Measurements from ENCODE around the gene MPV17. TPM values are rescaled to one million over a fixed set of nuclear protein-coding genes. Genes with fewer than 3 reads are reported as not detected.
"Not testable (repeated sequence)": the region's sequence is repeated elsewhere in the genome, so short reads cannot be mapped to it uniquely, and the experiment has no call there.

MPV17 gene, protein sequence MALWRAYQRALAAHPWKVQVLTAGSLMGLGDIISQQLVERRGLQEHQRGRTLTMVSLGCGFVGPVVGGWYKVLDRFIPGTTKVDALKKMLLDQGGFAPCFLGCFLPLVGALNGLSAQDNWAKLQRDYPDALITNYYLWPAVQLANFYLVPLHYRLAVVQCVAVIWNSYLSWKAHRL
- polyA plus RNA-seq = 96.1 TPM

DNA sequence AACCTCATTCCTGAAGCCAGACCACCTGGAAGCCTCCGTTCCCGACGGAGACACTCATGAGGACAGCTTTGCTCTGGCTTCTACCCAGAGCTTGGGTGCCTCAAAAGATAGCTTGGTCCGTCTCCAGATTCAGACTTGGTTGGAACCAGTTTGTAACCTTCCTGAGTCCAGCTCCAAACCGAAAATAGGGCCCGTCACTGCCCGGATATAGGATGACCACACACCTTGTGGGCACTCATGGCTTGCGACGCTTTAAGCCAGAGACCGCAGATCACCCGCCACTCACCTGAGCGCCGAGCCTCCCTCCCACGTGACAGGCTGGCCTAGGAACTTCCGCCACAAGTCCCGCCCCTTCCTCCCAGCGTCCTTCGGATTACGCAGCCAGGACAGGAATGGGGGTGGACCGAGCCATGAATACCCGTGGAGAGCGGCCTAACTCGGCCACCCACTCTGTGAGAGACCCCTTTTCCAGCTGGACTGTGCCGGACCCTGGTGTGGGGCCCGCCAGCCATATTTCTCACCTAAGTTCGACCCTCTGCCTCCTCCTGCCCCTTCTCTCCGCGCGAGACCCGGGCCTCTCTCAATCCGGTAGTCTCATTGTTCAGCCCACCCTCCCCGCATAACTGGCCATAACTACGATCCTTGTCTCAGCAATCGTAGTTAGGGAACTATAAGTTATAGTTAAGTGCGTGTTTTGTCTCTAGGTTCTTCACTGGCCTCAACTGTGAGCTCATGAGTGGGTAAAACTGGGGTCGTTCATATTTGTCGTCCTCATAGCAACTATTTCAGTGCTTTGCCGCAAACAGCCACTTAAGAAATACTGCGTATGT is at the start of gene MPV17:
MPV17 (minus strand) TSS at position 332 of the 830 bp plus-strand sequence. CDS start 580 bp downstream, outside the sequence.
- no peaks in the 10 kb centered on the region for H3K27me3 Mint-ChIP-seq
- H3K36me3 Mint-ChIP-seq = peaks cover 4% of the 10 kb centered on the region
- peak within 1 kb of the TSS; percentile 87 to 99 (median 98) for H3K4me3 Mint-ChIP-seq
- peaks cover 12 to 15% (median 15%) of the 10 kb centered on the region in 3 donors for H3K4me1 Mint-ChIP-seq
- H3K27ac Mint-ChIP-seq = peak within 1 kb of the TSS; percentile 92 to 99 (median 94)
- no peaks in the 10 kb centered on the region for H3K9me3 Mint-ChIP-seq

DNA sequence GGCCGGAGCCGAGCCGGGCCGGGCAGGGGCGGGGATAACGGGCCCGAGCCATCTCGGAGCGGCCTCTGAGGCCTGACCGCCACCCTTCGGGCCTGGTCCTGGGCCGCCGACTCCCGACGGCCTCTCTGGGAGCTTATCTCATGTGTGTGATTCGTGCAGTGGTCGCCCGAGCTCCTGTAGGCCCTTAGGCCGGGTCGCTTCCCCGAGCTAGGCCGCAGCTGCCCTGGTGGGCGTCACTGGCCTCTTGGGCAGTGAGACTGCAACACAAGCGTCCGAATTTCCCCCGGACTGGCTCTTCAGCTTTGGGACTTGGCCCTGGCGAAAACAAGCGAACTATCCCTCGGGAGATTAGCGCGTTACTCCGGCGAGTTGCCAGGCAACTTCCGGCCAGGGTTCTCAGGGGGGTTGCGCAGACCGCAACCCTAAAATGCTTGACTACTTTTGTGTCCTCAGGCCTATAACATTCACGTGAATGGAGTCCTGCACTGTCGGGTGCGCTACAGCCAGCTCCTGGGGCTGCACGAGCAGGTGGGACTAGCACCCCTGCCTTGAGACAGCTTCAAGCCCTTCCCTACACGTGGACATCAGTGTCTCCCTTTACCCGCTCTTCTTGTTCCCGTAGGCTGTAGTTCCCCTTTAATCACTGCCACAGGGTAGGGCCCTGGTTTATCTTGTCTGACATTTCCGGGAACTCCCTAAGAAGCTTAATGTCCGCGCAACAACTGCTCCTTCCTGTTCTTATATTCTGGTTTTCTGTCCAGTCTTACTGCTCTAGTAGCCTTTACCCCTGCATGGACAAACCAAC is 48.1 kb upstream of the MPV17 start:
- Mint-ChIP-seq H3K36me3 (peaks cover 4% of the 10 kb centered on the region), H3K4me1 (peaks cover 17 to 26% (median 25%) of the 10 kb centered on the region in 3 donors), H3K4me3 (peak overlapping the region; percentile 84 to 100 (median 96)), H3K9me3 (no peaks in the 10 kb centered on the region), H3K27ac (peak overlapping the region; percentile 71 to 99 (median 95)), H3K27me3 (no peaks in the 10 kb centered on the region)

DNA sequence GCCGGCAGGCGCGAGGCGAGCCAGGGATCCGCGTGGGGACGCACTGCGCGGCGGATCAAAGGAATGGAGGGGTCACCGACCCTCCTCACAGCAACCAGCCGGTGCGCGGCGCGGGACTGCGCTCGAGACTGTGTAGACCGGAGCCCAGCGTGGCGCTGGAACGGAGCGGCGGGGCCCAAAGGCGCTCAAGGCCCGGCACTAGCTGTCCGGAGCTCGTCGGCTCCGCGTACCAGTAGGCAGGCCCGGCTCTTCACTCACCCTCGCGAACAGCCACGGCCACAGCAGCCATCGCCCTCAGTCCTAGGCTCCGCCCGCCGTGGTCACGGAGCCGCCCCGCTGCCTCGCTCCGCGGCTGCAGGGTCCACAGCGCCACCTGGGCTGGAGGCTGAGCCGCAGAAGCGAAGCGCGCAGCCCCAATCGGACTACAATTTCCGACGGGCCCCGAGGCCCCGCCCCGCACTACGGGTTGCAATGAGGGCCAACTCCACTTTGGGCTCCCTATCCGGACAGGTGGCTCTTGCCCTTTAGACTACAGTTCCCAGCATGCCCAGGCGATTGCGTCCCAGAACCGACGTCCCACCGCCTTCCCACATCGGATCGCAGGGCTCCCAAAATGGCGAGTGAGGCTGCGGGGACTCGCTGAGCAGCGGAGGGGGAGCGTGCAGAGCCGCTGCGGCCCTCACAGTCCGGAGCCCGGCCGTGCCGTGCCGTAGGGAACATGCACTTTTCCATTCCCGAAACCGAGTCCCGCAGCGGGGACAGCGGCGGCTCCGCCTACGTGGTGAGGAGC is 47.3 kb upstream of the MPV17 start, which contains the start of the genes EIF2B4 and SNX17:
EIF2B4 (minus strand) TSS at position 313 of the 790 bp plus-strand sequence; CDS start at position 289, 24 bp downstream.
SNX17 (plus strand) TSS at position 591 of the 790 bp plus-strand sequence; CDS start at position 719, 128 bp downstream.
- H3K9me3 Mint-ChIP-seq = no peaks in the 10 kb centered on the region
- H3K36me3 Mint-ChIP-seq = peaks cover 4% of the 10 kb centered on the region
- H3K27ac Mint-ChIP-seq = peak within 1 kb of the TSS; percentile 71 to 99 (median 95)
- peaks cover 17 to 26% (median 25%) of the 10 kb centered on the region in 3 donors for H3K4me1 Mint-ChIP-seq
- peak within 1 kb of the TSS; percentile 84 to 100 (median 96) for H3K4me3 Mint-ChIP-seq
- no peaks in the 10 kb centered on the region for H3K27me3 Mint-ChIP-seq

DNA sequence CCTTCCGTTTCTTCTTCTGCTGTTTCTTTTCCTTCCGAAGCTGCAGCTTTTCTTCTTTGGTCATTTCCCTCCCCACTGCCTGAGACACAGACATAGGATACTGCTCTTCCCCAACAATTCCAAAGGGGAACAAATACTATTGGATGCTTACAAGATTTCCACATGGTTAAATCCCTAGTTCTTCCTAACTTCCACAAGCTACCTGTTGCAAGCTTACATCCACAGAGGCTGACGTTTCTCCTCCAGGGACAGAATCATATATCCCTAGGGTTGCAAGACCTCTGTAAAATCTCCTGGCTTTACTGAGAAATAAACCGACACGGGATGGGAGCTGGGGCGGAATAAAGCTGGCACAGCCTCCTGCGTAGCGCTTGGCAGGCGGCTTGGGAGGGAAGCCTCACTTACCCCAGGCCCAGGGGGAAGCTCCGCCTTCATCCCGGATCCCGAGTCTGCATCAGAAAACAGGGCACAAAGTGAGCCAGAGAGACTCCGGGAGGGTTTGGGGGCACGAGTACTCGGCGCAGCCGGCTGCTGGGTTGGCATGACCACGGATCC is 46.7 kb upstream of the MPV17 start:
- Mint-ChIP-seq H3K4me1 (peaks cover 17 to 26% (median 25%) of the 10 kb centered on the region in 3 donors), H3K9me3 (no peaks in the 10 kb centered on the region), H3K27ac (peak overlapping the region; percentile 71 to 95 (median 91)), H3K36me3 (peaks cover 4% of the 10 kb centered on the region), H3K27me3 (no peaks in the 10 kb centered on the region), H3K4me3 (peak overlapping the region; percentile 84 to 100 (median 95))

DNA sequence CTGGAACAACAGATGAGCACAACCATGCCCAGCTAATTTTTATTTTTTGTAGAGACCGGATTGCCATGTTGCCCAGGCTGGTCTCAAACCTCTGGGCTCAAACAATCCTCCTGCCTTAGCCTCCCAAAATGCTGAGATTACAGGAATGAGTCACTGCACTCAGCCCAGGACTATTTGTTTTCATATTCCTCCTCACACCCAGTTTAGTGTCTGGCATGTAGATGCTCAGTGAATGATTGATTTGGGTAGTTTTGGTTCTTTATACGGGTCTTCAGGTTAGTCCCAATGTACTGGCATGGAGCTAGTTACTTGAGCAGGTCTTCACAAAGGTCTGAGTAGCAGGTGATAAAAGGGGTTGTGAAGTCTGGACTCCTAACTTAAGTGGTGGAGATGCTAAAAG is 41.0 kb upstream of the MPV17 start:
- peaks cover 0 to 7% (median 3%) of the 10 kb centered on the region in 3 donors for H3K4me1 Mint-ChIP-seq
- H3K4me3 Mint-ChIP-seq = peak overlapping the region in 1 of 4 donors; percentile 43
- peak overlapping the region in 2 of 3 donors; percentile 63 to 65 for H3K27ac Mint-ChIP-seq

DNA sequence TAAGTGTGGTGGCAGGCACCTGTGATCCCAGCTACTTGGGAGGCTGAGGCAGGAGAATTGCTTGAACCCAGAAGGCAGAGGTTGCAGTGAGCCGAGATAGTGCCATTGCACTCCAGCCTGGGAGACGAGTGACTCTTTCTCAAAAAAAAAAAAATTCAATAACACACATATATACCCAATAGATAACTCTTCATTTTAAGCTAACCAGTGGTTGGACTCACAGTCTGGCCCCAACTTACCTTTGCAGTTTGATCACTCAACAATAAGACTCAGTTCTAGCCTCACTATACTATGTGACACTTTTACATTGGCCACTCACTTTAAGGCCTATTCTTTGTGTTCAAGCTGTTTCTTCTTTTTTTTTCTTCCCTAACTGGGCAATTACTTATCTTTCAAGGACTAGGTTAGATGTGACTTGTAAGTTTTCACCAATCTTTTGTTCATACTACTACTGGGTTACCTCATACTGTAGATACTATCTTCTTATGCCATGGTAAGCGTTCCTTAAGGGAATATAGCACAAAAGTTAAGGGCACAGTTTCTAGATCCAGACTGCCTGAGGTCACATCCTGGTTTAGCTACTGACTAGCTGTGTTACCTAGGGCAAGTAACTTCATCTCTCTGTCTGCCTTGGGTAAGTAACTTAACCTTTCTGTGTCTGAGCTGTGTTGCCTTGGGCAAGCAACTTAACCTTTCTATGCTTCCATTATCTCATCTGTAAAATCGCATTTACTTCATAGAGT is 40.0 kb upstream of the MPV17 start:
- H3K4me3 Mint-ChIP-seq = peak overlapping the region in 1 of 4 donors; percentile 19
- no peaks in the 10 kb centered on the region for H3K9me3 Mint-ChIP-seq
- peaks cover 3% of the 10 kb centered on the region for H3K36me3 Mint-ChIP-seq
- no peak overlapping the region for H3K27ac Mint-ChIP-seq
- H3K27me3 Mint-ChIP-seq = no peaks in the 10 kb centered on the region
- peaks cover 4 to 8% (median 7%) of the 10 kb centered on the region in 3 donors for H3K4me1 Mint-ChIP-seq

More for the DNA sequence above, 41.0 kb upstream of the MPV17 start:
- Mint-ChIP-seq H3K36me3 (peaks cover 3% of the 10 kb centered on the region), H3K27me3 (no peaks in the 10 kb centered on the region), H3K9me3 (no peaks in the 10 kb centered on the region)

DNA sequence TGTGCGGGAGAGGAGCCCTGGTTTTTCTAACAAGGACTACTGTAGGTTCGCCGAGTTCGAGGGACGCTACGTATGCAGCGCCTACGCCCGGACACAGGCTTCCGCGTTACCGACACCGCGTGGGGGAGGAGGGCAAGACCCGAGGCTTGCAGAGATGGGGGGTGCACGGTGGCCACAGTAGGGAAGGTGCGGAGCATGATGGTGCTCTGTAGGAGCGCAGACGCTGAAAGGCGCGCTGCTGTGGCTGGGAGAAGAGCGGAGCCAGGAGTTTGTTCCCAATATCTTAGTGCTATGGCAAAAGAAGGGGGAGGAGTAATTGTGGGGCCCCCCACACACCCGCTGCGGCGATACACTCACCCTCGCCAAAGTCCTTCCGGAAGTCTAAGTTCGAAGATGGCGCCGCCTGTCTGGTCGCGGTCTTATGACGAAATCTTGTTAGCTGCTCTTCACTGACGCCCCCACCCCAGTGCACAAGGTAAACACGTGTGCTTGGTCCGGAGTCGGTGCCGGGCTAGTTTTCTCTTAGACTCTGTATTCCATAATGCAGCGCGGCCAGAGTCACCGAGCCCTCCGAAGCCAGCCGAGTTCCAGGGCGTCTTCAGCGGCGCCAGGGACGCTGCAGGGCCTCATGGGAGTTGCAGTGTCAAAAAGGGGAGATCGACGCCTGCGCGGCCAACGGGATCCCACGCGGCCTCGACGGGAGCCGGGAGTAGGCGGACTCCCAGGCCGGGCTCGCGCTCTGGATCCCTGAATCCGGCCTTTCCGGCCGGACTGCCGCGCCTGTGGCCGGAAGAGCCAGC is 33.7 kb upstream of the MPV17 start, which contains the start of gene GTF3C2:
GTF3C2 (minus strand) TSS at position 383 of the 800 bp plus-strand sequence. CDS start 13,210 bp downstream, outside the sequence.
- Mint-ChIP-seq H3K9me3 (no peaks in the 10 kb centered on the region), H3K4me3 (peak within 1 kb of the TSS; percentile 95 to 99 (median 98)), H3K4me1 (peaks cover 34 to 44% (median 41%) of the 10 kb centered on the region in 3 donors), H3K36me3 (no peaks in the 10 kb centered on the region), H3K27me3 (no peaks in the 10 kb centered on the region), H3K27ac (peak within 1 kb of the TSS; percentile 95 to 99 (median 98))

DNA sequence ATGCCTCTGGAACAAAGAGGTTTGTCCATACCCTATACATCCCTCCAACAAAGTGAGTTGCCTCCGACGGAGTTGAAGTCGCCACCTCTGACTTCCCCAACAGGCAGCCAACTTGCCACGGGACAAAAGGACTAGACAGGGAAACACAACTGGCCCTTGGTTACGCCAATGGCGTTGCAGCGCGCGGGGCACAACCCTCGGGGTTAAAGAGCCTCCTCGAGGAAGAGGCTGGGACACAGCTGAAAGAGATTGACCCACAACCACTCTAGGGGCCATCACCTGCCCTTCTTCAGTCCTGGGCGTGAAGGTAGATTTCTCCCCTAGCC is 33.1 kb upstream of the MPV17 start:
- H3K4me1 Mint-ChIP-seq = peaks cover 37 to 46% (median 44%) of the 10 kb centered on the region in 3 donors
- H3K27ac Mint-ChIP-seq = peak overlapping the region; percentile 95 to 99 (median 98)

DNA sequence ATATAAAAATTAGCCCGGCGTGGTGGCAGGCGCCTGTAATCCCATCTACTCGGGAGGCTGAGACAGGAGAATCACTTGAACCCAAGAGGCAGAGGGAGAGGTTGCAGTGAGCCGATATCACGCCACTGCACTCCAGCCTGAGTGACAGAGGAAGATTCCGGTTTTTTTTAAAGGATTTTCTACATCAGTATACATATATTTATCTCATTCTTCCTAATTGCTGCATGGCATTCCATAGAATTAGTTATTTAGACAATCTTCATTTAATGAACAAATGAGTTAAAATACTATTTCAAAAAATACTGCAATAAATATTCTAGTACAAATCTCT is 31.7 kb upstream of the MPV17 start:
- peaks cover 44 to 51% (median 50%) of the 10 kb centered on the region in 3 donors for H3K4me1 Mint-ChIP-seq
- peak overlapping the region in 3 of 4 donors; percentile 10 to 98 (median 60) for H3K4me3 Mint-ChIP-seq
- peak overlapping the region in 1 of 3 donors; percentile 65 for H3K27ac Mint-ChIP-seq
- H3K36me3 Mint-ChIP-seq = peaks cover 3% of the 10 kb centered on the region
- no peaks in the 10 kb centered on the region for H3K27me3 Mint-ChIP-seq
- no peaks in the 10 kb centered on the region for H3K9me3 Mint-ChIP-seq

More for the DNA sequence above, 33.1 kb upstream of the MPV17 start:
- Mint-ChIP-seq H3K4me3 (peak overlapping the region; percentile 95 to 99 (median 98)), H3K36me3 (no peaks in the 10 kb centered on the region), H3K9me3 (no peaks in the 10 kb centered on the region), H3K27me3 (no peaks in the 10 kb centered on the region)

DNA sequence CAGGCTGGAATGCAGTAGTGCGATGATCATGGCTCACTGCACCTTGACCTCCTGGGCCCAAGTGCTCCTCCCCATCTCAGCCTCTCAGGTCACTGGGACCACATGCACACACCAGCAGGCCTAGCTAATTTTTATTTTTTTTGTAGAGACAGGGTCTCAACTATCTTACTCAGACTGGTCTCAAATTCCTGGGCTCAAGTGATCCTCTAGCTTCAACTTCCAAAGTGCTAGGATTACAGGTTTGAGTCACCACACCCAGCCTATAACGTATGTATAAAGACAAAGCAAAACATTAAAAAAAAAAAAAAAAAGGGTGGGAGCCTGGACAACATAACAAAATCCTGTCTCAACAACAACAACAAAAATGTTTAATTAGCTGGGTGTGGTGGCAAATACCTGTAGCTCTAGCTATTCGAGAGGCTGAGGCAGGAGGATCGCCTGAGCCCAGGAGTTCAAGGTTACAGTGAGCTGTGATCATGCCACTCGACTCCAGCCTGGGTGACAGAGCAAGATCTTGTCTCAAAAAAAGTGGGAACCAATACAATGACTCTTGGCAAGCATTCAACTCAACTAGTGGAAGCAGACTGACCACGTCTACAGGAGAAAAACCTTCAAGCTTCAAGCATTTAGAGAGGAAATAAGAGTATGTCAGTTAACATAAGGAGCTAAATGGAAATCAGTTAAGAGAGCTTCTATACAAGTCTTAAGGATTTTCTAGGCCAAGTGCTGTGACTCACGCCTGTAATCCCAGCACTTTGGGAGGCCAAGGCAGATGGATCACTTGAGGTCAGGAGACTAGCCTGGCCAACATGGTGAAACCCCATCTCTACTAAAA is 31.1 kb upstream of the MPV17 start:
- Mint-ChIP-seq H3K9me3 (no peaks in the 10 kb centered on the region), H3K27me3 (no peaks in the 10 kb centered on the region), H3K27ac (peak overlapping the region in 1 of 3 donors; percentile 65), H3K4me3 (peak overlapping the region in 2 of 4 donors; percentile 10 to 60), H3K4me1 (peaks cover 46 to 51% (median 50%) of the 10 kb centered on the region in 3 donors), H3K36me3 (peaks cover 3% of the 10 kb centered on the region)

DNA sequence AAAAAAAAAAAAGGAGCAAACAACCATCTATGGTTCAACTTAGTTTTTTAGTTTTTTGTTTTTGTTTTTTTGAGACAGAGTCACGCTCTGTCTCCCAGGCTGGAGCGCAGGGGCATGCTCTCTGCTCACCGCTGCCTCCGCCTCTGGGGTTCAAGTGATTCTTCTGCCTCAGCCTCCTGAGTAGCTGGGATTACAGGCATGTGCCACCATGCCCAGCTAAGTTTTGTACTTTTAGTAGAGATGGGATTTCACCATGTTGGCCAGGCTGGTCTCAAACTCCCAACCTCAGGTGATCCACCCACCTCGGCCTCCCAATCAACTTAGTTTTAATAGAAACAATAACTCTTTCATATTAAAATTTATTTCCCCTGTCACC is 30.5 kb upstream of the MPV17 start:
- not testable (repeated sequence) for H3K9me3 Mint-ChIP-seq, H3K27ac Mint-ChIP-seq, H3K36me3 Mint-ChIP-seq, H3K4me3 Mint-ChIP-seq, H3K27me3 Mint-ChIP-seq
- peaks cover 43 to 50% (median 50%) of the 10 kb centered on the region in 3 donors for H3K4me1 Mint-ChIP-seq

Data from IgD-negative memory B cell (primary cell).